ENCODE results near the gene CALCR.
"Not testable (repeated sequence)": the region's sequence is repeated elsewhere in the genome, so short reads cannot be mapped to it uniquely, and the experiment has no call there.

The CALCR gene

GRCh38 chr7:93585694-93586478 lies 11.4 kb upstream of the CALCR start:
- H3K9me3 ChIP-seq (ENCODE audit: control insufficient read depth, low read length); H3K4me3 ChIP-seq (ENCODE audit: low read length); H3K27me3 ChIP-seq (replicated peaks; ENCODE audit: control insufficient read depth, insufficient read depth, low read length); H3K9ac ChIP-seq (ENCODE audit: low read length); H3K4me1 ChIP-seq (ENCODE audit: control insufficient read depth, insufficient read depth, low read length); DNase-seq (ENCODE audit: low read depth); H3K36me3 ChIP-seq (ENCODE audit: control insufficient read depth, insufficient read depth, low read length, severe bottlenecking): not testable (repeated sequence)

DNA sequence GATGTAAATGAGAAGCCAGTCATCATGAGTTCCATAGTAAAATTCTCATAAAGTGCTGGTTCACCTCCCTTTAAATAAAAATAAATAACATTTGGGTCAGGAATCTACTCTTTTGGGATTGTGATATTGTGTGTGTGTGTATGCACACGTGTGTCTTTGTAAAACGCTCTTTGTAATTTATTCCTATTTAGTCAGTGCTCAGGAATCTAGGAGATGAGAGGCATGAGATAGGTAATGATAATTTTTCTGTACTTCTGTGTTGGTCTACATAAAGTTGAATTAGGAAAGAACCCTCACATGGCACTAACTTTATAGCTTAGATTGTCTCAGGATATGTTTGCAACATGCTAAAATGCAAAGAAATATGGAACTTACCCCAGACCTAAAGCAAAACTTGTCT lies 4.9 kb upstream of the CALCR start:
- peaks cover 5% of the 10 kb centered on the region for H3K4me1 ChIP-seq (ENCODE audit: control insufficient read depth, insufficient read depth, low read length)
- H3K27me3 ChIP-seq (replicated peaks; ENCODE audit: control insufficient read depth, insufficient read depth, low read length): peaks cover 29% of the 10 kb centered on the region
- no peak for DNase-seq (ENCODE audit: low read depth)
- H3K9ac ChIP-seq (ENCODE audit: low read length): no peak overlapping the region
- H3K36me3 ChIP-seq (ENCODE audit: control insufficient read depth, insufficient read depth, low read length, severe bottlenecking): no peaks in the 10 kb centered on the region
- no peaks in the 10 kb centered on the region for H3K9me3 ChIP-seq (ENCODE audit: control insufficient read depth, low read length)
- H3K4me3 ChIP-seq (ENCODE audit: low read length): no peak overlapping the region

- Histone ChIP-seq H3K27me3 (replicated peaks; ENCODE audit: control insufficient read depth, insufficient read depth, low read length) (peaks cover 35% of the 10 kb centered on the region), H3K4me3 (ENCODE audit: low read length) (no peak overlapping the region), H3K9ac (ENCODE audit: low read length) (no peak overlapping the region), H3K9me3 (ENCODE audit: control insufficient read depth, low read length) (no peaks in the 10 kb centered on the region), H3K4me1 (ENCODE audit: control insufficient read depth, insufficient read depth, low read length) (peaks cover 5% of the 10 kb centered on the region), H3K36me3 (ENCODE audit: control insufficient read depth, insufficient read depth, low read length, severe bottlenecking) (no peaks in the 10 kb centered on the region)
- DNase-seq (ENCODE audit: low read depth): no peak
These were observed 4.2 kb upstream of the CALCR start for GRCh38 chr7:93578762-93579161.

- H3K4me1 ChIP-seq (ENCODE audit: control insufficient read depth, insufficient read depth, low read length): peaks cover 5% of the 10 kb centered on the region
- H3K27me3 ChIP-seq (replicated peaks; ENCODE audit: control insufficient read depth, insufficient read depth, low read length): peaks cover 42% of the 10 kb centered on the region
- peak overlapping the region; percentile 75 for H3K4me3 ChIP-seq (ENCODE audit: low read length)
- H3K9ac ChIP-seq (ENCODE audit: low read length): no peak overlapping the region
- H3K36me3 ChIP-seq (ENCODE audit: control insufficient read depth, insufficient read depth, low read length, severe bottlenecking): no peaks in the 10 kb centered on the region
- DNase-seq (ENCODE audit: low read depth): no peak
- H3K9me3 ChIP-seq (ENCODE audit: control insufficient read depth, low read length): no peaks in the 10 kb centered on the region
These were observed 1.3 kb upstream of the CALCR start for GRCh38 chr7:93575555-93576399.

- no peaks in the 10 kb centered on the region for H3K36me3 ChIP-seq (ENCODE audit: control insufficient read depth, insufficient read depth, low read length, severe bottlenecking)
- H3K4me1 ChIP-seq (ENCODE audit: control insufficient read depth, insufficient read depth, low read length): peaks cover 12% of the 10 kb centered on the region
- H3K9me3 ChIP-seq (ENCODE audit: control insufficient read depth, low read length): no peaks in the 10 kb centered on the region
- H3K27me3 ChIP-seq (replicated peaks; ENCODE audit: control insufficient read depth, insufficient read depth, low read length): peaks cover 38% of the 10 kb centered on the region
- DNase-seq (ENCODE audit: low read depth): no peak
- H3K4me3 ChIP-seq (ENCODE audit: low read length): peak overlapping the region; percentile 70
- no peak overlapping the region for H3K9ac ChIP-seq (ENCODE audit: low read length)
These were observed 267 bp downstream of the CALCR start for GRCh38 chr7:93574269-93574645.

DNA sequence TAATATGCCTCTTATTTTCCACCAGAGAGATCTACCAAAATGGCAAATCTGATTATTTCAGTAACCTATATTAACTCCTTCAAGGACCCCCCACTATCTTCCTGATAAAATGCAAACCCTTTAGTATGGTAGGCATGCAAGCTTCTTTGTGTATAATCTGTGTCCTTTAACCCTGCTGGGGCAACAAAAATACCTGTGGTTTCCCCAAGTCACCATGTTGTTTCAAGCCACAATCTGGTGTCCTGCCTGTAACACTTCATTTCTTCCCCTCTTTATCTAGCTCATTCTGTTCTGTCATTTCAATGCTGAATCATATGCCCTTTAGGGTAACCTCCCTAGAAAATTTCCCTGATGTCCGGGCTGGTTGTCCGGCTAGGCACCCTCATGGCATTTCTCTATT lies 5.3 kb downstream of the CALCR start:
- Histone ChIP-seq H3K9me3 (ENCODE audit: control insufficient read depth, low read length) (no peaks in the 10 kb centered on the region), H3K4me1 (ENCODE audit: control insufficient read depth, insufficient read depth, low read length) (peaks cover 28% of the 10 kb centered on the region), H3K36me3 (ENCODE audit: control insufficient read depth, insufficient read depth, low read length, severe bottlenecking) (no peaks in the 10 kb centered on the region), H3K27me3 (replicated peaks; ENCODE audit: control insufficient read depth, insufficient read depth, low read length) (peaks cover 11% of the 10 kb centered on the region), H3K4me3 (ENCODE audit: low read length) (no peak overlapping the region), H3K9ac (ENCODE audit: low read length) (no peak overlapping the region)
- DNase-seq (ENCODE audit: low read depth): no peak

DNA sequence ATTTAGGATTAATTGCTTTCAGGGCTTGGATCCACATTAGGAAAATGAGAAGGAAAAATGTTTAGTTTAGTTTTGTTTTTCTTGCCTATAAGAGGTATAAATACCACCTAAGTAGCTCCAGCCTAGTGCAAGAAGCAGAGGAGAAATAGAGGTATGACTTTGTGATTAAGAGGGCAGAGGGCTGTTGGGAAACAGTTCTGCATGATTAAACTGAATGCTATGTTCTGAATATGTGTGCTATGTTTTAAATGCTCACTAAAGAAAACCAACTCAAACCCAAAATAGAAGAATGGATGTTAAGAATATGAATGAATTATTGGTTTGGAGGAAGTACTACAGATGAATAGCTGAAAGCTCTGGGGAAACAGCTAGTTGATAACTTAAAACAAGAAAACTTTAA lies 7.6 kb downstream of the CALCR start:
- peak; percentile 16 for DNase-seq (ENCODE audit: low read depth)
- Histone ChIP-seq H3K9ac (ENCODE audit: low read length) (no peak overlapping the region), H3K36me3 (ENCODE audit: control insufficient read depth, insufficient read depth, low read length, severe bottlenecking) (no peaks in the 10 kb centered on the region), H3K4me3 (ENCODE audit: low read length) (no peak overlapping the region), H3K4me1 (ENCODE audit: control insufficient read depth, insufficient read depth, low read length) (peaks cover 28% of the 10 kb centered on the region), H3K9me3 (ENCODE audit: control insufficient read depth, low read length) (no peaks in the 10 kb centered on the region), H3K27me3 (replicated peaks; ENCODE audit: control insufficient read depth, insufficient read depth, low read length) (no peaks in the 10 kb centered on the region)

GRCh38 chr7:93563584-93563983 lies 10.9 kb downstream of the CALCR start:
- Histone ChIP-seq H3K9me3 (ENCODE audit: control insufficient read depth, low read length) (no peaks in the 10 kb centered on the region), H3K4me1 (ENCODE audit: control insufficient read depth, insufficient read depth, low read length) (peaks cover 16% of the 10 kb centered on the region), H3K4me3 (ENCODE audit: low read length) (no peak overlapping the region), H3K9ac (ENCODE audit: low read length) (no peak overlapping the region), H3K27me3 (replicated peaks; ENCODE audit: control insufficient read depth, insufficient read depth, low read length) (no peaks in the 10 kb centered on the region), H3K36me3 (ENCODE audit: control insufficient read depth, insufficient read depth, low read length, severe bottlenecking) (no peaks in the 10 kb centered on the region)
- DNase-seq (ENCODE audit: low read depth): no peak

DNA sequence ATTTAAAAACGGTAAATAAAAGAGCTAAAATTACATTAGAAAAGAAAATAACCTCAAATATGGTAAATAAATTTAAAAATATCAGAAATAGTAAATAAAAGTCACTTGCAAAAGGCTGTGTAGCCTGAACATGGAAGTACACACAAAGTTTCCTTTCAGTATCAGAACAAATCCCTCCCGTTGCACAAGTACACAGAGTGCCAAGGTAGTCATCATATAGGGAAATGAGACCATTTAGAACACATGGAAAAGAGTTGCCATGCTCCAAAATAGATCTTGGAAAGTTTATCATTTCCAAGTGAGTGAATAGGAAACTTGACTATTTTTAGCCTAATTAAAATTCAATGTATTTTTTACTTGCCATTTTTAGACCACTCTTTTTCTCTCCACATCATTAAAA lies 11.6 kb downstream of the CALCR start:
- Histone ChIP-seq H3K27me3 (replicated peaks; ENCODE audit: control insufficient read depth, insufficient read depth, low read length) (no peaks in the 10 kb centered on the region), H3K36me3 (ENCODE audit: control insufficient read depth, insufficient read depth, low read length, severe bottlenecking) (no peaks in the 10 kb centered on the region), H3K4me3 (ENCODE audit: low read length) (no peak overlapping the region), H3K9ac (ENCODE audit: low read length) (no peak overlapping the region), H3K9me3 (ENCODE audit: control insufficient read depth, low read length) (no peaks in the 10 kb centered on the region), H3K4me1 (ENCODE audit: control insufficient read depth, insufficient read depth, low read length) (peaks cover 15% of the 10 kb centered on the region)
- DNase-seq (ENCODE audit: low read depth): no peak

DNA sequence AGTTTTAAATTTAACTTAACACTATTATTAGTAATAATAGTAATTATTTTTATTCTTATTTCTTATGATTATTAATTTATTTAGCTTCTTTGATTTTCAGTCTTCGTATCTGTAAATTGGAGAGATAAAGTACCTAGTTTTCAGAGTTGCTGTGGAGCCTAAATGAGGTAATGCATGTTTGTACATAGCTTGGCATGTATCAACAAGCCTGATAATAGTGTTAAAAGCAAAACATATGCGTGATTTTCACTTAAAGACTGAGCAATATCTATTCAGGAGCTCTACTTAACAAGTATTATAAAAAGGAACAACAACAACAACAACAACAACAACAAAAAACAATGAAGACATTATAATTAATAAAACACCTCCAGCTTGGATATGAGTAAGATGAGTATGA lies 12.4 kb downstream of the CALCR start:
- DNase-seq (ENCODE audit: low read depth): no peak
- Histone ChIP-seq H3K4me1 (ENCODE audit: control insufficient read depth, insufficient read depth, low read length) (peaks cover 11% of the 10 kb centered on the region), H3K9ac (ENCODE audit: low read length) (no peak overlapping the region), H3K9me3 (ENCODE audit: control insufficient read depth, low read length) (no peaks in the 10 kb centered on the region), H3K36me3 (ENCODE audit: control insufficient read depth, insufficient read depth, low read length, severe bottlenecking) (no peaks in the 10 kb centered on the region), H3K27me3 (replicated peaks; ENCODE audit: control insufficient read depth, insufficient read depth, low read length) (no peaks in the 10 kb centered on the region), H3K4me3 (ENCODE audit: low read length) (no peak overlapping the region)

DNA sequence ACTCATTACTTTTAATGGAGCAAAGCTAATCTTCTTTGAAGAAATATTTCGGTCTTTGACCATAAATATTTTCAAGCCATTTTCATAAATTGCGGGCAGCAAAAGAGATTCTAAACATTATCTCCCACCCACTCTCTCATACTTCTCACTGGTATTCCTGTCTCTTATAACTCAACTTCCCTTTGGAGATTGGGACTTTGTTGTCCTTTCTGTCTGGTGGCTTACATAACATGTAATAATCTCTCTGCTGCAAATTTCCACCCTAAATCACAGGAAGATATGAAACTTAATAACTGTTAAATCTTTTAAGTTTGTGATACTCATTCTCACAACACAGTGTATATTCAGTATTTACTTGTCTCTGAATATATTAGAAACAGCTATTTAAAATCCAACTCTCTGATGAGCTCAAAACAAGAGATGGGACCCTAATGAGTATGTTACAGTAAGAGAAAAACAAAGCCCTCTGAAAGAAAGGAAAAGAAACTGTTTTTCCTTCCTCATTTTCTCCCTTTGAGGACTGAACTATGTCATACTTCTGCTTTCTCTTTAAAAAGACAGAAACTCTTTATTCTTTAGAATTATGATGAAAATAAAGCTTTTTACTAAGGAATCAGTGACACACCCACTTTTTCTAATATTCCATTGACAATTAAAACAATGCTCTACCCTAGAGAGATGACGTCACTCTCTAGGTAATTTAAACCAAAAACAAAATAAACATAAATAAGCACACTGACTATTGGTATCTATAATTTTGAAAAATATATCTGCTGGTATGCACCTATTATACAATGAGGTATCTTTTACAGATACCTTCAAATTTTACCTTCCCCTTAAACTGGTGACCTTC lies 14.7 kb downstream of the CALCR start:
- no peaks in the 10 kb centered on the region for H3K27me3 ChIP-seq (replicated peaks; ENCODE audit: control insufficient read depth, insufficient read depth, low read length)
- no peaks in the 10 kb centered on the region for H3K36me3 ChIP-seq (ENCODE audit: control insufficient read depth, insufficient read depth, low read length, severe bottlenecking)
- no peak overlapping the region for H3K4me3 ChIP-seq (ENCODE audit: low read length)
- H3K4me1 ChIP-seq (ENCODE audit: control insufficient read depth, insufficient read depth, low read length): no peaks in the 10 kb centered on the region
- no peaks in the 10 kb centered on the region for H3K9me3 ChIP-seq (ENCODE audit: control insufficient read depth, low read length)
- no peak overlapping the region for H3K9ac ChIP-seq (ENCODE audit: low read length)
- no peak for DNase-seq (ENCODE audit: low read depth)
